Measurements from ENCODE around the gene PRDM8.

Gene PRDM8

DNA sequence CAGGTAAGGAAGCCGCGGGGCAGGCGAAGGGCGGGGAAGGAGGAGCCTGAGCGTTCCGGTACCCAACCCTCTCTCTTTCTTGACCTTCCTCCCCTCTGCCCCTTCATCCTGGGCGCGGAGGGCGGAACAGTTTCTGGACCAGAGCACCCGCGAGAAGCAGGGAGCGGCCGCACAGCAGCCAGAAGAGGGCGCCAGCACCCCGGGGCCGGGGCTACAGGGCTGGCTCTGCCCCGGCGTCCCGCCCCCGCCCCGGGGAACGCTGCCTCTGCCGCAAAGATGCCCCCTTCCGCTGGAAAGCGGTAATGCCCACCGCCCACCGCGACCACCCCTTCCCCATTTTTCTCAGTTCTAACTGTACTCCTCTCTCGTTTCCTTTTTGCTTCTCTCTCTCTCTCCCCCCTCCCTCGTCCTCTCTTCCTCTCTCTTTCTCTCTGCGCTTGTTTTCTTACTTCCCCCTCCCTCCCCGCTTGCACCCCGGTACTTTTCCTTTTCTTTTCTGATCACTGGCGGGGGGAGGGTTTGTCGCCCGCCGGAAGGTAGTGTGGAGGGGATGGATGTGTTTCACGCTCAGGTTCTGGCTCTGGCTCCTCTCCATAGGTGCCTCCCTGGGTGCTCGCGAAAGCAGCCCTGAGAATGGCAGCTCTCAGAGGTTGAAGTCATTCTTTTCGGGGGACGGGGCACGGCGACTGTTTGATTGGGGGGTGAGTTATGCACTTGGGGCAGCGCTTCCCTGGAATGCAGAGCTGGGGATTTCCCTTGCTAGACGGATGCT is 13.1 kb upstream of the PRDM8 start:
- DNase-seq: peak; percentile 55

DNA sequence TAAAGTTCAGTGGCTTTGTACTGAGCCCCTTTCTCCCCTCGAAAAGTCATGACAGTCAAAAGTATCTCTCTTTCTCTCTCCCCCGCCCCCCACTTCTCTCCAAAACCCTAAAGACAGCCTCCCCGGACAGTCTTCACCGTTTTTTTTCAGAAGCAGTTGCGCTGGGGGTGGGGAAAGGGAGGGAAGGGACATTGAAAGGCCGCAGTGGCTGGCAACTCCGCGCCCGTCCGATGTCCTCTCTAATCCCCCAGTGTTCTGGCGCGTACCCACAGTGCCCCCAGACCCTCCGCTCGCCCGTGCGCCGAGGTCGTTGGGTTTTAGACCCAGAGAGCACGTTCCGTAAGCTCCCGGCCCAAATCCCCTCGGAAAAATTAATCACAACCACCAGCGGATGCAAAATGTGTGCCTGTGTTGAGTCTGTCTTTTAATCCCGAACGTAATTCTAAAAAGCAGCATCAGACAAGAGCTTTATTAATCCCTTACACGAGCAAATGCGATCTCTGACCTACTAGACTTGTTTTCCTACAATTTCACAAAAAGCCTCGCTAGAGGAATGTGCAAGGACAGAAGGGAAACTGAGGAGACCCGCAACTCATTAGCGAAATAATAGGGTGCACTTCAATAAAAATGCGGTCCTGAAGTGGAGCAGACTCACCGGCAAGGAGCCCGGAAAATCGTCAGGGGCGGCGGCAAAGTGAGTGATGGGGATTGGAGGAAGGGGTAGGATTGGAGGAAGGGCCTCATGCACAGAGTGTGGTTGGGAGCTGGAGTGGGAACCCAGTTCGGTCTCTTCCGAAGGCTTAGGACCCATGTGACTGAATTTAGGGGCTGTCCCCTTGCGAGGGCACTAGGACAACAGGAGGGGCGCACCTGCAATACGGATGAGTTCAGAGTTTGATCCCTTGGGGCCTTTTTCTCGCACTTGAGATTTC is 12.2 kb upstream of the PRDM8 start:
- DNase-seq: no peak

GRCh38 chr4:80185787-80186548 is 11.3 kb upstream of the PRDM8 start:
- no peak for DNase-seq

- no peak for DNase-seq
Measured at GRCh38 chr4:80186676-80187075, 10.6 kb upstream of the PRDM8 start.

GRCh38 chr4:80187677-80188076 is 9.6 kb upstream of the PRDM8 start:
- no peak for DNase-seq

DNA sequence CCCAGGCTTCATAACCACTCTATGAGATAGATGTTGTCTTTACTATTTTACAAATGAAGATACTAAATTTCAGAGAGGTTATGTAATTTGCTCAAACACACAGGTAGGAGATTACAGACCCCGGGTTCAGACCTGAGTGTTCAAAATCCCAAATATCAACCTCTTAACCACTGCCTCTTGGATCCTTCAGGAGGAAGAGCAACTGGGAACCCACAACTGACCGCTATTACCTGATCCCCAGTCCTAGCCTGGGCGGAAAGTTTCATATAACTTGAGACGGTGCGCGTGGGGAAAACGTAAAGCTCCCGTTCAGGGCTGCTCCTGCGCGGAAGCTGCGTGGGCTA is 8.9 kb upstream of the PRDM8 start:
- no peak for DNase-seq

DNA sequence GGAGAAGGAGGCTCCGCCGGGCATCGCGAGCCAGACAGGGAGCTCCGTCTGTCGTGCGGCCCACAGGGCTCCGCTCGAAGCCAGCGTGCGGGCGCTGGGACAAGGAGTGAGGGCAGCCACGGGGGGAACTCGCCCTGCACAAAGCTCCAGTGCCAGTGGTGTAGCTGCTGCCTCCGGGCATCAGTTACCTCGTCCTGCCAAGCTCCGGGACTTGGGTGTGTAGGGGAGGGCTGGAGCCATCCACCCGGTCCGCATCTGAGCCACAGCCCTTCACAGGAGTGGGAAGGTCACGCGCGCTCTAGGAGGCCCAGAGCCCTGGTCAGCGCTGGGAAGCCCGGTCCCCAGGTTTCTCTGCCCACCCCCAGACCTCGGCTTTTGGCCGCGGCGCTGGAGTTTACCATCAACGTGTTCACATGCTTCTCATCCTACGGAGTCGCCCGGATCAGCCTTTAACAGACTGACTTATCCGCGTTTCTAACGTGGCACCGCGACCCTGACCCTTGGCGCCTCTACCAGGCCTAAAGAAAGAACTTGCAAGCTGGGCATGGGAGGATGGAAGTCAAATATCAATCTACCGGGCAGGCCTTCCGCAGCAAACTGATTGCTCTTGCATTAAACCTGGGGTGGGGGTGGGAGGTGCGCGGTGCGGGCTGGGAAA is 8.4 kb upstream of the PRDM8 start:
- no peak for DNase-seq

GRCh38 chr4:80189581-80189955 is 7.7 kb upstream of the PRDM8 start:
- no peak for DNase-seq

DNA sequence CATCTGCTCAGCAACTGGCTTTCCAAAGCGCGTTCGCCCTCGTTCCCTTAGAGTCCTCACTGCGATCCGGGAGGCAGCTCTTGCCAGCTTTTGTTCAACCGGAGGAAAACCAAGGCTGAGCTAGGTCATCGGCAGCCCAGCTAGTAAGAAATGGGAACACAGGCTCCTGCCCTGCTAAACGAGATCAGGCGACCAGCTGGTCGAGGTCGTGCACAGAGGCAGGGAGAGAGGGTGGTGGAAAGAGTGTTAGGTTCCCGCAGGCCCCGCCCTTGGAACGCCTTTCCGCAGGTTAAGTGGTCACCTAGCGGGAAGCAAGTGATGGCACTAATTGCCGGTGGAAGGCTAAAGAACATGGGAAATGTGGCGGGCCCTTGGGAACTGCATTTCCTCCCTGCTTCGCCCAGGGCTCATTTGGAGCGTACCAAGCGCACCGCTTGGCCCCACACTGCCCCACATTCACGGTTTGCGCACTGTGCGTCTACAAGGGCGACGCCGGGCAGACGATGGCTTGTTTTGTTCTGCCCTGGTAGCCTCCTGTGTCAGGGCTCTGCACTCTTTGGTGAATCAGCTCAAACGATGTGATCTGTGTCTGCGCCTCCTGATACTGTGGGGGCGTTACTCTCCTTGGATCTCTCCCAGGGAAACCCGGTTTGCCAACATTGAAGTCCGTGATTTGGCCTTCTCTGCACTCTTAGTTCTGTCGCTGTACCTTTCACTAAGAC is 7.2 kb upstream of the PRDM8 start:
- DNase-seq: no peak

GRCh38 chr4:80192252-80192866 is 4.9 kb upstream of the PRDM8 start:
- no peak for DNase-seq

DNA sequence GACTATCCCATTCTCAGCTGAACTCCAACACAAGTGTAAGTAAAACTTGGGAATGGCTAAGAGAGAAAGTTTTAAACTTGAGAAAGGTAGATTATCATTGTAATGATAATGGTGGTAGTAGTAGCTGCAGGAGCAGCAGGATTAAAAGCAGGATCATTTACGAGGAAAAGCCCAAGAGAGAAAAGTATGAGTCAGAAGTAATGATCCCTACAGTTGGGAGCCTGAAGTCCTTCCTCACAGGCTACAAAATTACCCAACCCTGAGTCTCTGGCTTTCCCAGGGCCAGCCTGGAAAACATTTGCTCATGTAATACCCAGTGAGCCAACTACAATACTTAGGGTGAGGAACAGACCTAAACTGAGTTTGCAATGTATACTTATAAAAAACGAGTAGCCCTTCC is 4.4 kb upstream of the PRDM8 start:
- DNase-seq: no peak

- no peak for DNase-seq
Measured at GRCh38 chr4:80195441-80196140, 1.7 kb upstream of the PRDM8 start.

DNA sequence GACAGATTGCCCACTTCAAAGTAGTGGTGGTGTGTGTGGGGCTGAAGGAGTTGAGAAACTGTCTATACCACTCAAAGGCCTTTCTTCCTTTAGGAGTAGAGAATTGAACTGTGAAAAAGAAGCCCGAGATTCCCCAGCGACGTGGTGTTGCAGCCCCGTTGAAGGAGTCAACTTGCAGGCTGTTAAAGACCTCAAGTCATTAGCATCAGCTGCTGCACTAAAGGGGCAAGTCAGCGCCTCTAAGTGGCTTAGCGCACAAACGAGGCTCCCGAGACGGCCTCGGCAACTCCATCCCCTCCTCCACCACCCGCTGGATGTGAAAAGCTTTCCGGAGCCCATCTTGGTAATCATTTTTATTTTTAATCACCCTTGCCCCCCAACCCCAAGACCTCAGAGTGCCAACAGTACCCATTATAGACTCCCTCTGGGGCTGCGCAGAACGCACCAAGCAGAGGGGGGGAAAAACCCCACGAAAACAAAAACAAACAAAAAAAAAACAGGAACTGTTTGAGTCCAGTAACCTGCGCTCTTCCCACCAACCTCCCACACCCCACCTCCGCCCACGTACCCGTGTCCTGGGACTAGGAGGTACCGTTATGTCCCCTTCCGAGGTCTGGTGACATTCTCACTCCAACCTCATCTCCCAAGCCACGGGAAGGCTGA is 913 bp upstream of the PRDM8 start:
- DNase-seq: no peak

DNA sequence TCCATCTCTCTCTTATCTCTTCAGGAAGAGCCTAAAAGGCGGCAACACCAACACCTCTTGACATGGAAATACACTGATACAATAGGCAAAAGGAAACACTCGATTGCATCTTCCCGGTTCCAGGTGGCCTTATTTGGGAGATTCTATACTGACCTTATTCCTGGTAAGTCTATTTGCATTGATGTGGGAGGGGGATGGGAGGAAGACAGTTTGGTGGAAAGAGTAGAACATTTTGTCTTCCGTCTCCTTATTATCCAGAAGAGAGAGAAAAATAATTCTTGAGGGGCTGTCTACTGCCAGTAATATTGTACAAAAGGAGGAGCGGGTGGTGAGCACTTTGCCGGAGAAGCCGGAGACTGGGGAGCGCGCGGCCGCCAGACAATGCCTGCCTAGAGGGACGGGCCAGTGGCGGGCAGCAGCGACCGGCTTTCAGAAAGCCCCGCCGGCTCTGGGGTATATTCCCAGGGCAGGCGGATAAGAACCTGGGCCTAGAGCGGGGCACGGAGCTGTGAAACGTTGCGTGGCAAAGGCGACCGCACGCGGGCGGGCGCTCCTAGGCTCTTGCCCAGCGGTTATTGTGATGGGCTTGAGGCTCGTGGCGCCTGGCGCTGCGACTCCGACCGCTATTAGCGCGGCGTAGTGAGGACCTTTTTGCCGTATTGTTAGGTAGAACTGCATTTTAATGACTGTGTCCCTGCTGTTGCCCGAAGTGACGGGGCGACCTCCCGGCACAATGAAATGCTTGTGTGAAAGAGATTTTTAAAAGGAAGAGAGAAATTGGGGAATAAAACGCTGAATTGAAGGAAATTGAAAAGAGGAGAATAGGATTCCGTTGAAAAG is 518 bp downstream of the PRDM8 start:
- DNase-seq: peak; percentile 51

- DNase-seq: no peak
Measured at GRCh38 chr4:80198441-80198837, 1.1 kb downstream of the PRDM8 start.

DNA sequence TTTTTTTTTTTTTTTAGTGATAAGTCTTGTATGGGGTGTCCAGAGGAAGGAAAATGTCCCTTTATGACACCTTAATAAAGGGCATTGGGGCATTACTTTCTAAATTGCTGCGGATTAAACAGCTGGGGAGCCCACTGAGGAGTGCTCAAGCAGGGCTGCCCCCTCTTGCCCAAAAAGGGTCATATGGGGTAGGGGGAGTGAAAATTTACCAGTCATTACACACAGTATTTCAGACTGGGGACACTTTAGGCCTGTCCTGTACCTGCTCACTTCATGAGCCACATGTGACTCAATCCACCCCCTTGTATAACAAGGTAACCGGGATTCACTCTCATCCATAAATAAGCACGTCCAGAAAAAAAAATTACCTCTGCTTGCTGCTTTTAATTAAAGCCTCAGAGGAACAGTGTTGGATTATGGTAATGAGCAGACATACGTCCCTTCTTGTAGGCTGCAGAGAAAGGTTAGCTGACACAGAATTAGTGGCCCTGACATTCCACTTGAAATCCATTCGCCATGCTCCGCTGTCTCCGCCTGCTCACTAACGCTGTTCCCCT is 1.8 kb downstream of the PRDM8 start:
- DNase-seq: no peak

DNA sequence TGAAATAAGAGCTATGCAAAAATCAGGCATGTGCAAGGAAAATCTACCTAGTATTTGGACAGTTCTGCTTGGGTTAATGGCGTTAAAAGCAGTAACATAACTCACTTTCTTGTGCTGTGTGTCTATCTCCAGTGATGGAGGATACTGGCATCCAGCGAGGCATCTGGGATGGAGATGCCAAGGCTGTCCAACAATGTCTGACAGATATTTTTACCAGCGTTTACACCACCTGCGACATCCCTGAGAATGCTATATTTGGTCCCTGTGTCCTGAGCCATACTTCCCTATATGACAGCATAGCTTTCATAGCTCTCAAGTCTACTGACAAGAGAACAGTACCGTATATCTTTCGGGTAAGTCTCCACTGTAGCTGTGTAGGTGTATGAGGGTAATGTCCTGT is 2.6 kb downstream of the PRDM8 start:
- no peak for DNase-seq

- no peak for DNase-seq
Measured at GRCh38 chr4:80201252-80202151, 4.2 kb downstream of the PRDM8 start.

Measured in NCI-H510A treated with DMSO at 0.1 percent for 48 hours (cell line).